ENCODE results near the gene TBX18.

TBX18 gene

DNA sequence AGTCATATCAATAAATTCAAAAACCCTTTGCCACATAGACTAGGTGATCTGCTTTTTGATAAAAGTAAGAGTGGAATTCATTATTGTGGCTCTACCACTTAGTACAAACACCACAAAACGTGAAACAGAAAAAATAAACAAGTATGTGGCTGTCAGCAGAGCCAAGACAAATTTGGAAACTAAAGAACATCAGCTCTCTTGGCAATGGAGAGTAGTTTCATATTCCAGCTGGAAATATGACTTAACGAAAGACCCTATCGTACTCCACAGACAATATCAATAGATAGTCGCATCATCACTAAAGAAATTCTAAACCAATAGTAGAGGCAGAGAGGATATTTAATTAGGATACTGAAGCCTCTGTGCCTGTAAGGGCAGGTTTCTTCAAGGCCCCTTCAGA lies 20.8 kb downstream of the TBX18 start:
- DNase-seq: no peak

DNA sequence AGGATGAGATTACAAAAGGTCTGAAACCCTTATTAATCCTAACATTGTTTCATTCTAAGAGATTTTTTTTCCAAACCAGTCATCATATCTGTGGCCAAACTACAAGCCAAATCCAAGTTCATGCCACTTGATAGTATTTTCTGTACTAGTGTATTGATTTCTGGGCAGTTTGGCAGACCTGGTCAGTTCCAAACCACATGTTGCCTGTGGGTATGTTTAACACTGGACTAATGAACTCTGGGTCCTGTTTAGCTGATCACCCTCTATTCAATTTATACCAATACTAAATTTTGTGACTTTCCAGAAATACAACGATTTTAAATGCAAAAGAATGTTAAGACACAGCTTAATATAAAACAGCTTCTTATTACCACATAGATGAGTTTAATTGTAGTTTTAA lies 24.0 kb downstream of the TBX18 start:
- DNase-seq: no peak

DNA sequence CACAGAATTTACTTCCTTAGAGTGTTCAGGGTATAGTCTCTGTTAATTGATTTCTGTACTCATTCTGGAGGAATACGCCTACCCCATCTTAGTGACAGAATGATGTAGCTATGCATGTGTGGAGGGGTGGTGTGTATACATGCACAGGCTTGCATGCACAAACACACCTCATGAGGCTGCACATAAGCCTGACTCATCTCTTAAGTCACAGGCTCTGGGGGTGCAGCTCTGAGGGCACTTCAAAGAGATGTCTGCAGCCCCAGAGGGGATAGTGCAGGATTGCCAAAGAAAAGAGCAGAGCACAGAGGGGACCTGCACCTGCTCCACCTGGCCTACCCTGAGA lies 24.6 kb downstream of the TBX18 start:
- no peak for DNase-seq

DNA sequence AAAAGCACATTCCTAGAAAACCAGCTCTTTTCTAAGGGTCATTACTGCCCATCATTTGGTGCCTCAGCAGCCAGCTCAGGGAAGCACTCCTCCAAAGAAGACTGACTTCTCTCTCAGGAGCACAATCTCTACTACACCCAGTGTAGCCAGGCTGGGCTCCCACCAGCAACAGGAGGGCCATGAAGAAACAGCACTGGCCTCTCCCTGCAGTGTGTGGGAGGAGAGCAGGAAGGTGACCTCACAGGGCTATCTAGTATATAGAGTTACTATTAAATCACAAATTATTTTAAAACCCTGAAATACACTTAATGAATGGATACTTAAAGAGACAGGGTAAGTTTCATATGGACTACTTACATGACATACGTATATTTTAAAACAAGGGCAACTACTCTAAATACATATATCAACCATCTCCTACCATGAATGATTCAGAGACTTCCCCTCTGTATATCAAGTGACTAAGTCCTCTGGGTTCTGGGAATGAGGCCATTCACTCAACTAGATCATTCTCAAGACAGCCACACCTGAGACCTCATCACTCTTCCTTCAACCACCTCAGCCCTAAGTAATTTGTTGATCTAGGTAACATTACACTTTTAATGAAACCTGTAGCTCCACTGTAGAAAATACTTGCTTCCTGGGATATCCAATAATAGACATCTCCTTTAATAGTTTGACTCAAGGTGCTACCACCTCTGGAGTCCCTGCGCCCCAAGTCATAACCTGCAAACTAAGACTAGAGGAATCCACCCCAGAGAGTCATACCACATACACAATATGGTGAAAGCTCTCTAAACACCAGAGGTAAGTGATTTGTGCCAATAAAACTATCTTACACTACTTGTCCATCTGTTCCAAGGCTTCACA lies 25.2 kb downstream of the TBX18 start:
- DNase-seq: no peak

DNA sequence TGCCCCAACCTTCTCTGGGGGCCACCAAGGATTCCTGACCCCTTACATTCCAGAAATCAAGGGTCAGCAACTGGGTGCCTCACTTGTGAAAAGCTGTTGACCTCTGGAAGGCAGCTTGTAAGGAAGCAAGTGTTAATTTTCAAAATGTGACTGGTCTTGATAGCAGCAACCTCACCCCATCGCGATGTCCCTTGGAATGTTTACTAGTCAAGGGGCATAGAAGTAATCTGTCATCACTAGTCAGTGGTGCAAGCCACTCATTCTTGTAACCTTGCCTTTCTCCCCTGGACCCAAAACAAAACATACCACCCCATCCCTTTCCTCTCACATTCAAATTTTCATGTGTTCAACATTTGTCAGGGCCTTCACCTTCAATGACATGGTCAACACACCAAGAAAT lies 30.5 kb downstream of the TBX18 start:
- no peak for DNase-seq

DNA sequence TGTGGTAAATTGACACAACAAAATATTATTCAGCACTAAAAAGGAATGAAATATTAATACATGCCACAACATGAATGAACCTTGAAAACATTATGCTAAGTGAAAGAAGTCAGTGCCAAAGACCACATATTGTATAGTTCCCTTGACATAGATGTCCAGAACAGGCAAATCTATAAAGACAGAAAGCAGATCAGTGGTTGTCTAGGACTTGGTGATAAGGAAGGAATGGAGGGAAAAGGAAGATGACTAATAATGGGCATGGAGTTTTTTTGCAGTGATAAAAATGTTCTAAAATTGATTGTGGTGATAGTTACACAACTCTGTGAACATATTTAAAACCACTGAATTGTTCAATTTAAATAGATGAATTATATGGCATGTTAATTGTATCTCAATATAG lies 32.5 kb downstream of the TBX18 start:
- no peak for DNase-seq

DNA sequence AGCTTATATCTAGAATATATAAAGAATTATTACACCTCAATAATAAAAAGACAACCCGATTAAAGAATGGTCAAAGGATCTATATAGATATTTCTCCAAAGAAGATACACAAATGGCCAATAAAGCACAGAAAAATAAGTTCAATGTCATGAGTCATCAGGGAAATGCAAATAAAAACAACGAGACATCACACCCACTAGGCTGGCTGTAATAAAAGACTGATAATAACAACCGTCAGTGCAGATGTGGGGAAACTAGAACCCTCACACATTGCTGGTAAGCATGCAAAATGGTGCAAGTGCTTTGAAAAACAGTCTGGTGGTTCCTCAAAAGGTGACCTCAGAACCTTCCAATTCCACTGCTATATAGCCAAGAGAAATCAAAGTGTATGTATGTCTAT lies 33.0 kb downstream of the TBX18 start:
- no peak for DNase-seq

DNA sequence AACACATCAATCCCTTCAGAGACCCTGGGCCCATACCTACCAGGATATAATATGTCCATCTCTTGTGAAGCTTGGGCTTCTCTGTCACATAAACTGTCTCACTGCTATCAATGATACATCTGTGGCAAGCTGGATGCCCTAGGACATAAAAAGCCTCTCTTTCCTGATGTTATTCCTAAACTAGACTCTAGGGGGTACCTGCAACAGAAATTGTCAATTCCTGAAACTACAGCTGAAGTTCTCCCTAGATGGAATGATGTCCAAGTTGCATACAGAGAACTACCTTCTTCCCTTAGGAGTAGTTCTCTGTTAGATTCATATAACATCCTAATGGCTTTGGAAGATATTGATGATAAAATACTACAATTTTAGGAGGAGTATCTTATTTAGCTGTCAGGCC lies 35.8 kb downstream of the TBX18 start:
- no peak for DNase-seq

DNA sequence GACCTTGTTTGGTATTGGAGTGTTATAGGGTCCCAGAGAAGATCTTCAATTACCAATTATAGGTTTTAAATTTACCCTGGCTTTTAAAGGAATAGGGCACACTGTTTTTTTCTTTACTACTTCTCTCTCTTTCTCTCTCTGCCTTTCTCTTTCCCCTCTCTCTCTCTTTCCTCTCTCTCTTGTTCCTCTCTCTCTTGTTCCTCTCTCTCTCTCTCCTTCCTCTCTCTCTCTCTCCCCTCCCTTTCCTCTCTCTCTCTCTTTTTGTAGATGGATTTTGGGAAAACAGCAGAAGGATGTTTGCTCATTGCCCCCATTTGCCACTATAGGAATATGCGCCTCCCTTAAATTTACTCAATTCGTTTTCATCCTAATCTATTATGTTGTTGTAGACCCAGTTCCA lies 45.2 kb downstream of the TBX18 start:
- DNase-seq: no peak

DNA sequence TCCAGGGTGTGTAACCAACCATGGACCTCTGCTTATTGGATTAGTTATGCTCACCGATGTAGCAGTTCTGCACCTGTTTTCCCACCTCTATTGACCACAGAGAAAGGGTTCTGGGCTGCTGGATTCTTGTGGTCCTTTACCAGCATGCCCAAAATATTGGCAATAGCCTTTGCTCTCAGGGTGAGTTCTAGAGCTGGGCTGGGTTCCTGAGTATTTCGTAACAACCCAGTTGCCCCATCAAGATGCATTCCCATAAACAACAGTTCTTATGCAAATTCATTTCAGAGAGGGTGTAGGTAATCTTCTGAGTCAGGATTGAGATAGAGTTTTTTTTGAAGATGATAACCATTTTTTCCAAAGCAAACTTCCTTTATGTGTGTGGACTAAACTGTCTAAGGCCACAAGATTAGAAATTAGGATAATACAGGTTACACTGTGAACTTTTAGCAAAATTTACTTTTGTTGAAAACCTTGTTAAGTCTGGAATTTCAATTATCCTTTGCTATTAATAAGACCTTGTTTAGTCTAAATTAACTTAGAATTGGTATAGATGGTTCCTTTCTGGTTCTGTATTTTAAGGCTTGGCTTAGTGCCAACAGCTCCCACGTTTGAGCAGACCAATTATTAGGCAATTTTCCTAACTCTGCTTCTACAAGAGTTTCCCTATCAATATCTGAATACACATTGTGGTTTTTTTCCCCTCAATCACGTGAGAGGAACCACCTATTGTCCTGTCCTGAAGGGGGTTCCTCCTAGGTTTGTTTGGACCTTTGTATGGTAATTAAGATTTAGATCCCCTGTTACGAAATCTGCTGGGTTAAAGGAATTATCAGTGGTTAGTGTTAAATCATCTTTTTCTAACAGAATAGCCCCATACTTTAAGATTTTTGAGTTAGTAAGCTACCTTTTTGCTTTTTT lies 46.1 kb downstream of the TBX18 start:
- no peak for DNase-seq

DNA sequence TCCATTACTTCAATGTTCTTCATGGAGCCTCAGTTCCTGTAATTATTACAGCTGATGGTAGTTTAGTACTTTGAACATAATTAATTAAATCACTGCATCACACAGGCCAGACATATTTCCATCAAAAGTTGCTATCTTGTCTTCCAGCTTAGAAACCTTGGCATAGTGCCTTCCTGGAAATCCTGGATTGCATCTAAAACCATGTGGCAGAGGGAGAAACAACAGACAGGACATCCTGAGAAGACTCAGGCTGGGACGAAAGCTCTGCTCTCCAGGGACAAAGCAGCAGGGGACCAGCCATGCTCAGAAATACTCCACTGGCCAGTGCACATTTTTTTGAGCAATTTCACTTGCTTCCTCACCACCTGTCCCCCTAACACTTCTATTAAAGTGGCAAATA lies 55.3 kb downstream of the TBX18 start:
- no peak for DNase-seq

DNA sequence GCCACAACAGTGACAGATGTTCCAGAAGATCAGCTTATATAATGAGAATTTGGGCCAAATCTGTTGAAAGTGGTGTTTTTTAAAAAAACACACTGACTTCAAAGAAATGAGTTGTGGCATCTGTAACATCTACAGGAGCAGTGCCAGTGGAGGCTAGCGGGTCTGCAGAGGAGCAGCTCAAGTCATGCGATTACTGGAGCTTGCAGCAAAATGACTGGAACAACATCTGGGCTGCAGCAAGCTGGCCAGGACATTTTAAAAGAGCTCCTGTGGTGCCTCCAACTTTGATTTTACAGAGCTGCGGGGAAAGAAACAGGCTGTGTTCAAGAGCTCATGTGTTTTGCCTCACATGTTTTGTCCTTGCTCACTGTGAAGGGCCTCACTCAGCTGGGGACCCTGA lies 57.2 kb downstream of the TBX18 start:
- DNase-seq: no peak

DNA sequence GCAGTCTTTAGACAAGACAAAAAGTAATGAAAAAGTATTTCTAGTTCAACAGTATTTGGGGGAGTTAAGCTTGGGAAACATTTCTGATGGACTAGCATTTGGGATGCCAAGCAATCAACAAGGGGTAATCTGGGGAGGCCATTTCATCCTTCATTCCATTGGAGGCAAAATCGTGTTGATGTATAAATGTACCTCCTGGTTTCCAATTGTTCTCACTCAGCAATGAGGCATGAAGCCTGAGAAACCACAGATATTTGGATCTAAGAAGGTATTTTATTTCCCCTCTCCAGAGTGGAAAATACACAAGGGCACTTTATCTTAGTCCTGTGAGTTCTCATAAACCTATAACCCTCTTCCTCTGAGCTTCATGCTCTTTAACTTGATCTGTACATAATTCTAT lies 68.2 kb downstream of the TBX18 start:
- no peak for DNase-seq

DNA sequence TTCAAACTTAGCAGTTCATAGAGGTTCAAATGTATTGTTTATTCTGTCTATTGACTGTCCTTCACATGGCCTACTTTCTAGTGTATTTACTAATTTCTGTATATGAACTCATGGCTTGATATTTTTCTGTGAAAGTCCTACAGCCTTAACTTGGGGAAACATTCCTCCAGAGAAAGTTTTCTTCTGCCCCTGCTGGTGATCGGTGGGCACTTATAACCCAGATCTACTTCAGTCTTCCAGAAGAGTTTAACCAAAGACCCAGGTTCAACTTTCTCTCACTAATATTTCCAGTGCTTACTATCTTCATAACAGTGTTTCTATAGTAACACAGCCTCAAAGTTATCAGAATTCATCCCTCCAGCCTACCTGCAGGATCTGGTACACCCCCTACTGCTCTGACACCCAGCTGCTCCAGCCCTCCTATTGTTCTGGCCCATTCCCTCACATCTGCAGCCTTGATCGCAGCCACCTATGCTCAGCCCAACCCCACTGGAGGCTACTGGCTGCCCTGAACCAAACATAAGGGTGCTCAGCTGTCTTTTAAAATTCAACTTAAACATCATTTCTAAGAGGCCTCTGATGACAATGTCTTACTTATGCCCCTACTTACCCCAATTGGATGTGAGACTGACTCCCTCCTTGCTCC lies 72.3 kb downstream of the TBX18 start:
- DNase-seq: no peak

DNA sequence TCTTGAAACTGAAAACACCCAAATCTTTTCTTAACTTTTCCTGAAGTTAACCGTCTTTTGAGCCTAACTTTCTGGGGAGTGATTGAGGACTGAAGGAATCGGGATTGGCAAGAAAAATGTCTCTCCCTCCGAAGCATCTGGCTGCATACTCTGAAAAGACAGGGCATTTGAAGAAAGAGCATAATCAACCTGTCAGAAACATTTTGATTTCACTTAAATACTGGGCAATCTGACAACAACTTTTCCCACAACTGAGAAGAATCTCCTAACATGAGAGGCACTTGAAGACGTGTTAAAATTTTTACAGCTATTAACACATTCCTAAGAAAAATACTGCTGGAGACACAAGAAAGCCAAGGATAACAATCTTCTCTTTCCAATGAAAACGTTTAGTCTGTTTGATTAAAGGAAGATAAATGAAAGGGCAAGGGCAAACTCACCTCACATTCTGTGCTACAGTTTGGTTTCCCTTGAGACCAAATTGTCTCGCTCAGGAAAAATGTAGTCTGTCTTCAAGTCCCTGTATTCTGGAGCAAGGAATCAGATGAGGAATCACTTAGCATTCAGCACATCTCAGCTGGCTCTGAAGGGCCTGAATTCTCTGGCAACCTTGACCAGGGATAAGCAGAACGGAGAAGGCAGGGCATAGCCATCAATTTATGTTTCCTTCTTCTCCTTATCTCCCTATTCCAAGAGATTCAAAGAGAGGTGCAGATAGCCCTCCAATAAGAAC lies 76.1 kb downstream of the TBX18 start:
- no peak for DNase-seq

DNA sequence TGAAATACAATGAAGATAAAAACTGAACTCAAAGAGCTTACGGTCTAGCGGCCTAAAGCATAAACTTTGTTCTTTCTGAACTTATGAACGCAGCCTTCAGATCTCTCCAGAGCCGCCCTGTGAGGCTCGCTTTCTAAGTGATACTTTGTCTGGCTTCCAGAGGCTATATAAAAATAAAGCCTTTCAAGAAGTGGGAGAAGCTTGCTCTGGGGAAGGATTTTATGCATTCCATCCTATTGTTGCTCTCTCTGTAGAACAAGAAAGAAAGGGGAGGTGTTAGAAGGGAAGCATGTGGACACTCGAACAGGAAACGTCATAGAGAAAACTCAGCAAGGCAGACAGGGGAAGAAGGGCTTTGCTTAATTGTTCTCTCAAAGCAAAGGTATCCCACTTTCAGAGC lies 77.0 kb downstream of the TBX18 start:
- DNase-seq: no peak

DNA sequence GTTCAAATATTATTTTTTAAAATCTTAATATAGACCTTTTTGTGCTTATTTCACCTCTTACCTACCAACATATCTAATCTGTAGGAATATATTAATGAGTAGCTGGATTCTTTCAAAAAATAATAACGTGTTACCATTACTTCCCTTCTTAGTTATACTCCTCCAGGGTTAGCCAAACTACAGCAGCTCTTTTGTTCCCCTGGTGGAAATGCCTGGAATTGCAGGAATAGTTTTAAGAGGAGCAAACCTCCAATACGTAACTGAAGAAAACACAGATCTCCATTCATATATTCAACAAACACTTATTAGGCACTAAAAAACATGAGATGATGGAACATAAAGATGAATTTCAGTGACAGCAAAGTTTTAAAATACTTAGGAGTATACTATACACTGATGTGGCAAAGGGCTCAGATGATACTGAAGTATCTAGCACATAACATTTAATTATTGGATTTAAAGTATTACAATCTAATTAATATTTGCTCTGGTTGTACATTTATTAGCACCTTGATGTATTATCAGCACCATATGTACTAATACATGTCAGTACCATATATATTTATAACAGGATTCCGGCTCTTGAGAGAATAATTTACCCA lies 78.3 kb downstream of the TBX18 start:
- DNase-seq: no peak

DNA sequence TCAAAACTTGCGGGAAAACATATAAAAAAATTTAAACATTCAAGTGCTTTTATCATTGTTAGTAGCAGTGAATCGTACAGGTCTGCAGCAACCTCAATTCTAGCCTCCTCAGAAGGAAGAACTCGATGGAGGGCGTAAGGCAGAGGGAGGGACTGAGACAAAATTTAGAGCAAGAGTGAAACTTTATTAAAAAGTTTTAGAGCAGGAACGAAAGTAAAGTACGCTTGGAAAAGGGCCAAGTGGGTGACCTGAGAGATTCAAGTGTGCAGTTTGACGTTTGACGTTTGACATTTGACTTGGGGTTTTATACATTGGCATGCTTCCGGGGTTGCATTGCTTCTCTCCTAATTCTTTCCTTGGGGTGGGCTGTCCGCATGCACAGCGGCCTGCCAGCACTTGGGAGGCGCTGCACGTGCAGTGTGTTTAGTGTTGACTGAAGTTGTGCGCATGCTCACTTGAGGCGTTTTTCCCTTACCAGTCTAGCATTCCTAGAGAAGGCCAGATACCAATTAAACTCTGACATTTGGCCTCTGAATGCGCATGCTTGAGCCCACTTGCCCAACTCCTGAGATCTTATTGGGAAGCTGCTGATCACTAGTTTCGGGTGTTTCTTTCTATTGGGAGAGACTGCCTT lies 82.6 kb downstream of the TBX18 start:
- no peak for DNase-seq

DNA sequence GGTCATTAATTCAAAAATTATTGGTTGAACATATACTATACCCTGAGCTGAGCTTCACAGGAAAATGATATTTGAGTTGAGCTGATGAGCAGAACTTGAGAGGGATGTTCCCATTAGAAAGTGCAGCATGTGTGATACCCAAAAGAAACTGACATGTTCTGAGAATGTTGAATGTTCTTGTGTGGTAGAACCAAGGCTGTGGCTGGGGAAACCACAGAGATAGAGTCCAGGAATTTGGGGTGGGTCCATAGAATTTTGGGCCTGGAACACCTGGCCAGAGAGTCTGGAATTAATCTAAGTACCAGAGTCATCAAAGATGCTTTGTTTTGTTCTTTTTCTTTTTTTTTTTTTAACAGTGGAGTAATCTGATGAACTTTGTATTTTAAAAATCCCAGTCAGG lies 88.7 kb downstream of the TBX18 start:
- DNase-seq: no peak

DNA sequence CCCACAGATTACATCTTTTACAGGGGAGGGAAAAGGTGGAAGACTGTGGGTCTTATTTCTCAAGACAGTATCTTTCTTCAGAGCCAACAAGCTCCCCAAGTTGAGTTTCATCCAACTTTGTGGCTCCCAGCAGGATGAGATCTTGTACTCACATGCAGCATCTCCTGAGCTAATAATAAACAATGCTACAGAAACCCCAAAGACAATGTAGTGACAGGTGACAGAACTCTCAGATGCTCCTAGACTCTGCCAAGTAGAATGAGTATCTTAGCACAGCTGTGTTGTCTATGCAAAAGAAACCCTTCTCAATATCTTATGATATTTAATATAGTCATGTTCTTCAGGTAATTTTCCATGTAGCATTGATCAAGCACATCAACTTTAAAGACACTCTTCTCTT lies 90.0 kb downstream of the TBX18 start:
- no peak for DNase-seq

DNA sequence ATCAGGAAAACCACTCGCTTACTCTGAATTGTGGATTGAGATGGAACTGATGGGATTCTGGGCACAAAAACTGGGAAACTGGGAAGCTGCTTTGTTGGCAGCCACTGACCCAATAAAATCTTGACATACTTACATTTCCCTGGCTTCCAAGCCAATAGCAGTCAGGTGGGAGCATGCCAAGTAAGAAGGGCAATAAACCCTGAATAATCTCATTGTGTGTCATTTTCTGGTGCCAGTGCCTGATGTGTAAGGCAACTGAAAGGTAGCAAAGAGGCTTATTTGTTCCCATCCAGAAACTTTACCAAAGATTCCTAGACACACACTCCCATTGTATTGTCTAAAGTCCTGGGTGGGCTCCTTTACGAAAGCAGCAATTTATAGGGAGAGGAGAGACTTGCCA lies 93.2 kb downstream of the TBX18 start:
- DNase-seq: no peak

DNA sequence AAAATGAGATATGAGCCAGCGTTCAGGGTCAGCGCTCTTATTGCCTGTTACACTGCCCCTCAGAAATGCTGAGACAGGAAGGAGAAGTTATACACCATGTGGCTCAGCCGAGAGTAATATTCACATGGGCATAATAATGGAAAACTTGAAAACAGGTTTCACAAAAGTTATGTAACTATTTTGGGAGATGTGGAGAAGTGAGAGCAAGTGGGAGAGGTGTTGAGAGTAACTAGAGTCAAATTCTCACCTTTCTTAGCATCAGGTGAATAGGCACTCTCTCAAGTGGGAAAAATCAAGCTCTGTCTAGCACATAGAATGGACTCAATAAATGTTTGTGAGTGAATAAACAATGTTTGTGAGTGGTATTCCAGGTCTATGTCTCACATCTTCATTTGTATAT lies 94.5 kb downstream of the TBX18 start:
- no peak for DNase-seq

Data from NCI-H1092 (cell line).